GM19397 (cell line): ENCODE data around the gene SLCO4A1.
"Not testable (repeated sequence)": the region's sequence is repeated elsewhere in the genome, so short reads cannot be mapped to it uniquely, and the experiment has no call there.

ENCODE experiments used
- ATAC-seq: cut with Tn5 transposase; IDR thresholded peaks from one replicate; pipeline ENCODE4 v1.9.1; 2021; ENCODE audit warnings: mild to moderate bottlenecking, moderate library complexity; ENCODE audit not compliant: unreplicated experiment

Gene SLCO4A1

DNA sequence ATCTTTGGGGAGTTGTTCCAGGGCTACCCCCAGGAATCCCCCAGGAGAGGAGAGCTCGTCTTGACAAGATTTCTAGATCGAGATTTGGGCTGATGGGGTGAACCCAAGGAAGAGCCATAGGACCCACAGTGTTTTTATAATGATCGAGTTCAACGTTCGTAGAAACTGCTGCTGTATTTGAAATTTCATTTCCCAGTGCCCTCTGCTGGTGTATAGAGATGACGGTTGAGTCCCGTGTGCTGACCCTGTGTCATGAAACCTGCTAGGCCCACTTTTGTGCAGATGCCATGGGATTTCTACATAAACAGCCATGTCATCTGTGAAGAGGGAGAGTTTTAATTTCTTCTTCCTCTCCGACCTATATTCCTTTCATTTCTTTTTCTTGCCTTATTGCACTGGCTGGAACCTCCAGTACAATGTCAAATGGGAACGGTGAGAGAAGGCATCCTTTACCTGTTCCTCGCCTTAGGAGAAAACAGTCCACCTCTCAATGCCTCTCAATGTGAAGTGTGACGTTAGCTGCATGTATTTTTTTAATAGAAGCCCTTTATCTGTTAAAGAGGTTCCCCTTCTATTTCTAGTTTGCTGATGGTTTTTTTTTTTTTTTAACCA lies 37.8 kb downstream of the SLCO4A1 start:
- no peak for ATAC-seq

- ATAC-seq: no peak
Observed at GRCh38 chr20:62682912-62683517, 40.7 kb downstream of the SLCO4A1 start.

DNA sequence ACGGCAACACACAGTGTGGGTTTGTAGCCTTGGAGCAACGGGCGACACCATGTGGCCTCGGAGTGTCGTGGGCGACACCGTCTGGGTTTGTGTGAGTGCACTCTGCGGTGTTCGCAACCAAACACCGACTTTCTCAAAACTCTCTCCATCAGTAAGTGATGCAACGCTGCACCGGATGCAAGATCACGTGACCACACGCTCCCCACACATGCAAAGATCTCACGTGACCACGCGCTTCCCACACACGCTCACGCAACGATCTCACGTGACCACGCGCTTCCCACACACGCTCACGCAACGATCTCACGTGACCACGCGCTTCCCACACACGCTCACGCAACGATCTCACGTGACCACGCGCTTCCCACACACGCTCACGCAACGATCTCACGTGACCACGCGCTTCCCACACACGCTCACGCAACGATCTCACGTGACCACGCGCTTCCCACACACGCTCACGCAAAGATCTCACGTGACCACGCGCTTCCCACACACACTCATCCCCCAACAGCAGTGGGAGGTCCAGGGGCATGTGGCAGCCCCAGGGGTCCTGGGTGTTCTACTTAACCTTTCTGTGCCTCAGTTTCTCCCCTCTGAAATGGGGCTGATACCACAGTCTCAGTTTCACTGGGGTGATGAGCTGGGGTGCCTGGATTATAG lies 41.5 kb downstream of the SLCO4A1 start:
- not testable (repeated sequence) for ATAC-seq

DNA sequence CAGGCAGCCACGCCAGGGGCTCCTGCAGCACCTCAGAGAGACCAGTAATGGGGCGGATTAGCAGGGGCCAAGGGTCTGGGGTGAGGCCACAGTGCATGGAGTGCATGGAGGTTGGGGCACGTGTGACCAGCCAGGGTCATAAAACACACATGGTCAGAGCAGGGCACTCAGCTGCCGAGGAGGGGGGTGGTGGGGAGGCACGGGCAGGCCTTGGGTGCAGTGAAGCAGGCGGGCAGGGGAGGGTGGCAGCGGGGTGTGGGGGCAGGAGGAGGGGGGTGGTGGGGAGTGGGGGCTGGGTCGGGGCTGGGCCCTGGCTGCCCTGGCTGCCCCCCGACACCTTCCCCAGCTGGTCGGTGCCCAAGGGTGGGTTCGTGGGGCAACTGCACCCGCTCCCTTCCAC lies 42.7 kb downstream of the SLCO4A1 start:
- no peak for ATAC-seq

- ATAC-seq: no peak
Observed at GRCh38 chr20:62685781-62686555, 43.7 kb downstream of the SLCO4A1 start.

- no peak for ATAC-seq
Observed at GRCh38 chr20:62686869-62687830, 44.8 kb downstream of the SLCO4A1 start.

- no peak for ATAC-seq
Observed at GRCh38 chr20:62688083-62688482, 45.8 kb downstream of the SLCO4A1 start.

- no peak for ATAC-seq
Observed at GRCh38 chr20:62688855-62689460, 46.7 kb downstream of the SLCO4A1 start.

- ATAC-seq: no peak
Observed at GRCh38 chr20:62689861-62690260, 47.6 kb downstream of the SLCO4A1 start.

DNA sequence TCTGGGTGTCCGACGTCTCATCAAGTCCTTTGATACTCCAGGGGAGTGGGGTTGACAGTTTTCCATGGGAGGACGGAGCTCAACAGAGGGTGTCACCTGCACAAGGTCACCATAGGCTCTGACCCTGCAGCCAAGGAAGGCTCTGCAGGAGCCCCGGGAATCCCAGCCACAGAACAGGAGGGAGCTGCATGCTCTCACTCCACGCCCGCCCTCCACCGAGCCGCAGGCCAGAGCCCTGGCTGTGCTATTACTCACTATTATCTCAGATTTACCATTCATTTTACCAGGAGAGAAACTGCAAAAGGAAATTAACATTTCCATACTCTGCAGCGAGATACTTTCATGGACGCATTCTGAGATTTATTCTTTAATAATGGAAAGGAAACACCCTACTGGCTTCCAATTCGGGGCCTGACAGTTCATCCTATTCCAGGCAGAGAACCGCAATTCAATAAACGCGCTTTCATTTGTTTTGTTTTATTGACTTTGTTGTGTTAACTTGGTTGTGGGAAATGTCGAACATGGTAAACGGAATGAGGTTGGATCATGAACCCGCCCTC lies 48.0 kb downstream of the SLCO4A1 start:
- no peak for ATAC-seq

- no peak for ATAC-seq
Observed at GRCh38 chr20:62691487-62691886, 49.2 kb downstream of the SLCO4A1 start.

- no peak for ATAC-seq
Observed at GRCh38 chr20:62692176-62692575, 49.9 kb downstream of the SLCO4A1 start.

DNA sequence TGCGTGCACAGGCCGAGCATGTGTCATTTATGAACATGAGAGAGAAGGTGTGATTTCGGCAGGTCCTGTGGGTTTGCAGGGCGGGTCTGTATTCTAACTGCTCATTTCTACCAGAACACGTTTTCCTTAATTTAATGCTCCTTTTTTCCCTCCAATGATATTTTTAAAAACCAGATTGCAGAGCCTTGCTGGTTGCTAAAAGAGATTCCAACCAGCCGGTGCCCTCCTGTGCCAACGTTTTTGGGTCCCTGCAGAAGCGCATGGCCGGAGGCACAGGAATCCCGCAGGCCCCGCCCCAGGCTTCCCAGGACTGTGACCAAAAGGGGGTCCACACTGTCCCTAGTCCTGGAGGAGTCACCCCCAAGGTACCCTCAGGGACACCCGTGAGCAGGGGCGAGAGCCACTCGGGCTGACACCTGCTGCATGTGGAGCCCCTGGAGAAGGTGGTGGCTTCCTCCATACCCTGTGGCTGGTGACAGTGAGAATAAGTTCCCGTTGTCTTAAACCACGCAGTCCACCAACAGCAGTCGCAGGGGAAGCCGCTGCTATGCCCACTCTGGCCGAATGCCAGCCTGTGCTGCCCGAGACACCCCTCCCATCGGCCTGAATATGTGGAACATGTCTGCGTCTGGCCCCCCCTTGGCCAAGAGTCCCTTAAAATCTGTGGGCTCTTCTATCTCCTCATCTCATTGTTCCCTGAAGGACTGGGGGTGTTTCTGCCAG lies 50.7 kb downstream of the SLCO4A1 start:
- no peak for ATAC-seq

DNA sequence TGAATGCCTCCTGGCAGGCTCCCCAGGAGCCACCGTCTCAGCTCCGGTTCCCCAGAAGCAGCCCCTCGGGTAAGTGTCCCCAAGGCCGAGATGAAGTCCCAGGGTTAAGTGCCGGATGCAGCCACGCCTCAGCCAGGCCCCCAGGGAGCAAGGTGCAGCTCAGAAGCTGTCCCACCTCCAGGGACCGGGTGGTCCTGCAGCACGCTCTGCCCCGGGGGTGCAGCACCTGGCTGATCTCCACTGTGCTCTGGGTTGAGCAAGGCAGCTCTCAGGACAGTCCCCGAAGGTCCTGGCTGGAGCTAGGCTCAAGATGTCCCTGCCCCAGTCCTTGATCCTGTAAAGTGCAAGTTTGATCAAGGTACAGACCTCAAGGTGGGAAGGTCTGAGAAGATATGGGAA lies 51.2 kb downstream of the SLCO4A1 start:
- no peak for ATAC-seq

- no peak for ATAC-seq
Observed at GRCh38 chr20:62694106-62694505, 51.8 kb downstream of the SLCO4A1 start.

DNA sequence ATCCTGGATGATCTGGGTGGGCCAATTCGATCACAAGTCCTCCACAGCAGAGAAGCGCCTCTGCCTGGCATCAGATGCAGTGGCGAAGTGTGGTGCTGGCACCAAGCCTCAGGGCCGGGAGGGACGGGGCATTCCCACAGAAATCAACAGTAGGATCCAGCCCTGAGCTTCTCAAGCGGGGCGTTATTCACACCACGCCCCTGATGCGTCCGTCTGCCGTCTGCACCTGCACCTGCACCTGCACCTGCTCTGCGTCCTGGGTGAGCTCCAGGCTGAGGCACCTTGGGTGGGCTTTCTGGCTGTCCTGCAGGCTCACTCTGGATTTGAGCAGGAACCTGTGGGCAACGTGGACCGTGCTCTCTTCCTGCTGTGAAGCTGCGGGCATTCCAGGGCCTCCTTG lies 52.6 kb downstream of the SLCO4A1 start:
- ATAC-seq: no peak

- ATAC-seq: no peak
Observed at GRCh38 chr20:62695448-62696414, 53.4 kb downstream of the SLCO4A1 start.

GRCh38 chr20:62696434-62696957 lies 54.2 kb downstream of the SLCO4A1 start:
- ATAC-seq: no peak
